Thyroid gland (tissue), 4 donors: ENCODE measurements around the gene ADAT3.

ENCODE experiments used
- POLR2A ChIP-seq, 2 donors: fragments of 450-650 bp; IDR thresholded peaks; one replicate each; pipeline ENCODE4 v1.6.1; 2017; ENCODE audit warnings: antibody characterized with exemption in 2 of 2, mild to moderate bottlenecking in 2 of 2, moderate library complexity in 1 of 2
- TF ChIP-seq, protein P1 (sequence below), 6 experiments: fragments of 200-600 bp in 3 of 6; fragments of 450-650 bp in 3 of 6; sonication (generic) in 3 of 6; IDR thresholded peaks; one replicate each; pipeline ENCODE4 v1.5.1; 2016 to 2019; ENCODE audit warnings: antibody characterized with exemption in 6 of 6, mild to moderate bottlenecking in 2 of 6, inconsistent platforms in 1 of 6, moderate library complexity in 1 of 6

DNA sequence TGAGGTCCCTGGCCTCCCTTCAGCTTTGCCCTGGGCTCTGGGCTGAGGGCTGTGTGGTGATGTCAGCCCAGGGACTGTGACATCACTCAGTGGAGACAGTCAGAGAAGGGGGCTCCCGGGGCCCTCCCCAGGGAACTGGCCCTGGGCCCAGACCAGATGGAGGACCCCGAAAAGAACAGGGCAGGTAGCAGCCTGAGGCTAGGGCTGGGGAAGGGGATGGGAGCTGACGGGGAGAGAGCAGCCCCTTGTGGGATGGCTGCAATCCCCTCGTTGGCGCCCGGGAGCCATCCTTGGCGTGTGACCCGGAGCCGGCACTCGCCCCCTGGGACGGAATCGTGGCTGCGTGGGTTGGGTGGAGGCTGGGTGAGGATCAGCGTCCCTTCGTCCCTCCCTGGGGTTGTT lies 49.3 kb downstream of the ADAT3 start:
- no peak for TF ChIP-seq POLR2A (IDR thresholded peaks at IDR 0.05)
- TF ChIP-seq, protein P1, sequence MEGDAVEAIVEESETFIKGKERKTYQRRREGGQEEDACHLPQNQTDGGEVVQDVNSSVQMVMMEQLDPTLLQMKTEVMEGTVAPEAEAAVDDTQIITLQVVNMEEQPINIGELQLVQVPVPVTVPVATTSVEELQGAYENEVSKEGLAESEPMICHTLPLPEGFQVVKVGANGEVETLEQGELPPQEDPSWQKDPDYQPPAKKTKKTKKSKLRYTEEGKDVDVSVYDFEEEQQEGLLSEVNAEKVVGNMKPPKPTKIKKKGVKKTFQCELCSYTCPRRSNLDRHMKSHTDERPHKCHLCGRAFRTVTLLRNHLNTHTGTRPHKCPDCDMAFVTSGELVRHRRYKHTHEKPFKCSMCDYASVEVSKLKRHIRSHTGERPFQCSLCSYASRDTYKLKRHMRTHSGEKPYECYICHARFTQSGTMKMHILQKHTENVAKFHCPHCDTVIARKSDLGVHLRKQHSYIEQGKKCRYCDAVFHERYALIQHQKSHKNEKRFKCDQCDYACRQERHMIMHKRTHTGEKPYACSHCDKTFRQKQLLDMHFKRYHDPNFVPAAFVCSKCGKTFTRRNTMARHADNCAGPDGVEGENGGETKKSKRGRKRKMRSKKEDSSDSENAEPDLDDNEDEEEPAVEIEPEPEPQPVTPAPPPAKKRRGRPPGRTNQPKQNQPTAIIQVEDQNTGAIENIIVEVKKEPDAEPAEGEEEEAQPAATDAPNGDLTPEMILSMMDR (IDR thresholded peaks at IDR 0.05) = no peak
